NCI-H2081 treated with DMSO at 0.1 percent for 48 hours (cell line): Measurements from ENCODE around the gene DYNC2I2.
"Not testable (repeated sequence)": the region's sequence is repeated elsewhere in the genome, so short reads cannot be mapped to it uniquely, and the experiment has no call there.

ENCODE experiments used
- DNase-seq: peaks from one replicate; lab custom pipeline; 2025; lab: John Stamatoyannopoulos, UW

Gene DYNC2I2

GRCh38 chr9:128685636-128686489, 29.2 kb upstream of the DYNC2I2 start:
- no peak for DNase-seq

- DNase-seq: no peak
Measured at GRCh38 chr9:128684325-128685199, 27.9 kb upstream of the DYNC2I2 start.

- no peak for DNase-seq
Measured at GRCh38 chr9:128684065-128684324, 27.3 kb upstream of the DYNC2I2 start.

- no peak for DNase-seq
Measured at GRCh38 chr9:128683340-128684064, 26.9 kb upstream of the DYNC2I2 start.

- DNase-seq: no peak
Measured at GRCh38 chr9:128677794-128678193, 21.1 kb upstream of the DYNC2I2 start.

GRCh38 chr9:128675382-128675781, 18.7 kb upstream of the DYNC2I2 start:
- DNase-seq: no peak

GRCh38 chr9:128669786-128670185, 13.1 kb upstream of the DYNC2I2 start:
- no peak for DNase-seq

- not testable (repeated sequence) for DNase-seq
Measured at GRCh38 chr9:128666481-128666941, 9.9 kb upstream of the DYNC2I2 start.

GRCh38 chr9:128657796-128658195, 1.1 kb upstream of the DYNC2I2 start:
- no peak for DNase-seq

- no peak for DNase-seq
Measured at GRCh38 chr9:128657344-128657704, 677 bp upstream of the DYNC2I2 start.

- no peak for DNase-seq
Measured at GRCh38 chr9:128654481-128654880, 2.2 kb downstream of the DYNC2I2 start.

- no peak for DNase-seq
Measured at GRCh38 chr9:128653908-128654307, 2.7 kb downstream of the DYNC2I2 start.

GRCh38 chr9:128651798-128652197, 4.8 kb downstream of the DYNC2I2 start:
- DNase-seq: no peak

GRCh38 chr9:128648206-128648605, 8.4 kb downstream of the DYNC2I2 start:
- not testable (repeated sequence) for DNase-seq

- no peak for DNase-seq
Measured at GRCh38 chr9:128643519-128644300, 12.9 kb downstream of the DYNC2I2 start.

GRCh38 chr9:128642675-128643245, 13.9 kb downstream of the DYNC2I2 start:
- no peak for DNase-seq

GRCh38 chr9:128640603-128641002, 16.0 kb downstream of the DYNC2I2 start:
- no peak for DNase-seq

- DNase-seq: no peak
Measured at GRCh38 chr9:128638580-128638979, 18.1 kb downstream of the DYNC2I2 start.

GRCh38 chr9:128637656-128638055, 19.0 kb downstream of the DYNC2I2 start:
- no peak for DNase-seq

- no peak for DNase-seq
Measured at GRCh38 chr9:128636556-128637530, 19.8 kb downstream of the DYNC2I2 start.
